ENCODE data around the gene PAX5.

DNA sequence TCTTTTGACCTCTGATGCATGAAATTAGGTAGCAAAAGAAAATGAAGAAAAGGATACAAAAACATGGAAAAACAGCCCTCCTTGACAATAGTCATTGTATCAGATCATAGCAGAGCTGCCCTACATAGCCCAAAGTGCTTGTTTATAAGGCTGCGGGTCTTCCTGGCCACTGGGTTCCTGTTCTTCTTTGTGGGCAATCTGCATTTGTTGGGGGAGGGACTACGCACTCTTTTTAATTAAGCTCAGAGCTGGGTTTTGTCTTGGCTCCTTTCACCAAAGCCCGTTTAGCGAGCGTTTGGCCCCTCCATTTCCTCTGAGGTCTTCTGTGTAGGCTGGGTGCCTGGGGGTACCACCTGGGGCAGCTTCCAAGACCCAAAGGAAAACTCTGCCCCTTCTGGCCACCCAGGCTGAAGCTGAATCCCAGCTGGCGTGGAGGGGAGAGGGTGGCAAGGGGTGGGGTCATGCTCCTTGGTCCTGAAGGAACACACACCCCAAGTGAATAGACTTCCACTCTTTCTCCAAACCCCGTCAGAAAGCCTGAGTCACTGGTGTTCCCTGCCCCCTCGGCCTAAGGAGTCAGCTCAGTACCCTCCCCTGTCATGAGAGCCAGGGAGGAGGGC is 6.5 kb upstream of the PAX5 start:
- TF ChIP-seq, protein P1, sequence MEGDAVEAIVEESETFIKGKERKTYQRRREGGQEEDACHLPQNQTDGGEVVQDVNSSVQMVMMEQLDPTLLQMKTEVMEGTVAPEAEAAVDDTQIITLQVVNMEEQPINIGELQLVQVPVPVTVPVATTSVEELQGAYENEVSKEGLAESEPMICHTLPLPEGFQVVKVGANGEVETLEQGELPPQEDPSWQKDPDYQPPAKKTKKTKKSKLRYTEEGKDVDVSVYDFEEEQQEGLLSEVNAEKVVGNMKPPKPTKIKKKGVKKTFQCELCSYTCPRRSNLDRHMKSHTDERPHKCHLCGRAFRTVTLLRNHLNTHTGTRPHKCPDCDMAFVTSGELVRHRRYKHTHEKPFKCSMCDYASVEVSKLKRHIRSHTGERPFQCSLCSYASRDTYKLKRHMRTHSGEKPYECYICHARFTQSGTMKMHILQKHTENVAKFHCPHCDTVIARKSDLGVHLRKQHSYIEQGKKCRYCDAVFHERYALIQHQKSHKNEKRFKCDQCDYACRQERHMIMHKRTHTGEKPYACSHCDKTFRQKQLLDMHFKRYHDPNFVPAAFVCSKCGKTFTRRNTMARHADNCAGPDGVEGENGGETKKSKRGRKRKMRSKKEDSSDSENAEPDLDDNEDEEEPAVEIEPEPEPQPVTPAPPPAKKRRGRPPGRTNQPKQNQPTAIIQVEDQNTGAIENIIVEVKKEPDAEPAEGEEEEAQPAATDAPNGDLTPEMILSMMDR (conservative IDR thresholded peaks at IDR 0.05), result no peak
- TF ChIP-seq ZFX (IDR thresholded peaks at IDR 0.05), result no peak
